Endothelial cell of umbilical vein (primary cell): ENCODE results near the gene TDP1.

ENCODE experiments used
- CTCF ChIP-seq, 2 donors: IDR thresholded peaks; 1 replicate in 1 of 2; 2 replicates in 1 of 2; pipeline ENCODE4 v1.5.1; 2011; ENCODE audit warnings: low read length in 2 of 2, mild to moderate bottlenecking in 2 of 2, moderate library complexity in 2 of 2, control low read depth in 1 of 2, inconsistent platforms in 1 of 2, low read depth in 1 of 2; ENCODE audit not compliant: insufficient read depth in 1 of 2; ENCODE audit errors: extremely low read depth in 1 of 2
- EZH2 ChIP-seq: IDR thresholded peaks from 2 replicates; pipeline ENCODE4 v1.6.1; 2012; ENCODE audit warnings: borderline replicate concordance, low read depth, mild to moderate bottlenecking, moderate library complexity, low read length, inconsistent platforms; ENCODE audit not compliant: severe bottlenecking
- FOS ChIP-seq: IDR thresholded peaks from 2 replicates; pipeline ENCODE4 v1.6.1; 2011; ENCODE audit warnings: mild to moderate bottlenecking, low read length, moderate library complexity, borderline replicate concordance; ENCODE audit not compliant: insufficient read depth
- MAX ChIP-seq: IDR thresholded peaks from 2 replicates; pipeline ENCODE4 v1.6.1; 2011; ENCODE audit not compliant: insufficient read depth, insufficient read length
- POLR2A ChIP-seq: IDR thresholded peaks from 2 replicates; pipeline ENCODE4 v1.6.1; 2012; ENCODE audit warnings: low read depth, mild to moderate bottlenecking, control low read depth, low read length

DNA sequence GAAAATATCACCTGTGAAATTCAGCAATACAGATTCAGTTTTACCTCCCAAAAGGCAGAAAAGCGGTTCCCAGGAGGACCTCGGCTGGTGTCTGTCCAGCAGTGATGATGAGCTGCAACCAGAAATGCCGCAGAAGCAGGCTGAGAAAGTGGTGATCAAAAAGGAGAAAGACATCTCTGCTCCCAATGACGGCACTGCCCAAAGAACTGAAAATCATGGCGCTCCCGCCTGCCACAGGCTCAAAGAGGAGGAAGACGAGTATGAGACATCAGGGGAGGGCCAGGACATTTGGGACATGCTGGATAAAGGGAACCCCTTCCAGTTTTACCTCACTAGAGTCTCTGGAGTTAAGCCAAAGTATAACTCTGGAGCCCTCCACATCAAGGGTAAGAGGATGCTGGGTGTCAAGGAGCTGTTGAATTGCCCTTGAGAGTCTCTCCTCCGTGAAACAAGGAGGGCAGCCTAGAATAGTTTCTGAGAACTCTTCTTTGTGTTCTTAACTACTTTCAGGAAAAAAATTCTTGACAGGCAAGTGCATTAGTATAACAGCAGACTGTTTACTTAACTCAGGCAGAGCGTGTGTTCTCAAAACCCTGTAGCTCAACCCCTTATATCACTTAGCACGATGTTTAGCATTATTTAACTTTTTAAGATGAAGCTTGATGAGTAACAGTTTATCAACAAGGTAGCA lies 7.7 kb downstream of the TDP1 start:
- TF ChIP-seq CTCF (IDR thresholded peaks at IDR 0.05; ENCODE audit: extremely low read depth in 1 of 2, insufficient read depth in 1 of 2, low read depth in 1 of 2, low read length in 2 of 2) (no peak), EZH2 (no peak), POLR2A (no peak), FOS (no peak), MAX (no peak)
